Lower leg skin (tissue), 3 donors: ENCODE data around the gene TMSB10.

Experiments used
- CTCF ChIP-seq, 3 donors: fragments of 450-650 bp; IDR thresholded peaks; one replicate each; pipeline ENCODE4 v1.5.1; 2016; ENCODE audit warnings: antibody characterized with exemption in 3 of 3, mild to moderate bottlenecking in 3 of 3, moderate library complexity in 2 of 3
- POLR2A ChIP-seq, 2 donors: fragments of 450-650 bp; IDR thresholded peaks; one replicate each; pipeline ENCODE4 v1.6.1; 2016 to 2017; ENCODE audit warnings: antibody characterized with exemption in 2 of 2, mild to moderate bottlenecking in 1 of 2, moderate library complexity in 1 of 2

GRCh38 chr2:84891355-84892010 is 14.0 kb upstream of the TMSB10 start:
- TF ChIP-seq CTCF (IDR thresholded peaks at IDR 0.05) (no peak), POLR2A (IDR thresholded peaks at IDR 0.05) (no peak)
